ENCODE measurements around the gene CYP4A22.
"Not testable (repeated sequence)": the region's sequence is repeated elsewhere in the genome, so short reads cannot be mapped to it uniquely, and the experiment has no call there.

The CYP4A22 gene

DNA sequence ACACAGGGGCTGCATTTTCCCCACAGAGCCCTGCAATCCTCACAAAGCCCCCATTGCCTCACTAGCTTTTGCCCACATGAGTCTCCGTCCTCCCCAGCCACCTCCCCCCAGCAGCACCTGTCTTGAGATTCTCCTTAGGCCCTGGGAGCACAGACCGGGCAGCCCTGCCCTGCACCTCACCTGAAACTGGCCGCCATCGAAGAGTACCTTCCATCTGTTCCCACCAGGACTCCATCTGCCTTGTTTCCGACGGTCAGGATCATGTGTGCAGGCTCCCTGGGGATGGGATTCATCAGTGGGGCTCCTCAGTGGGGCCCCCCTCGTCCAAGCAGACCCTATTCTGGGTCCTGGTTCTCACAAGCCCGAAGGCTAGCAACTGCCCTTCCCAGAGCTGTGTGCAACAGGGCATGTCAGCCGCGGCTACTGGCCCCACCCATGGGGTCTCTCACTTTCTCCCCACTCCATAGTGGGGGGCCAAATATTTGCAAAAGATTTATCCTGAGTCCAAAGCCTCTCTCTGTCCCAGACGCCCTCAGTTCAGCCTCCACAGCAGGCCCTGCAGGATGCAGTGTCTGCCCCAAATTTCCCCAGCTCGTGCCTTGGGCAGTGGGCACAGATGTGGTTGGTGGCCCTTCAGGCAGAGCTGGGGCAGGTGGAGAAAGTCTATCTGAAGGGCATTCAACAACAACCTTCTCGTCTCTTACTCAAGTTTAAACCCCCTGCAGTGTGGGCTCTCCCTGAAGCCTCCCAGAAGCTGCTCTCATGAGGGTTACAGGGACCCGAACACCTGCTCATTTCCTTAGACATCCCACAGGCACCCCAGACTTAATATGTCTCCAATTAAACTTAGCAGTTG lies 47.8 kb downstream of the CYP4A22 start:
- no peak for DNase-seq (ENCODE audit: low spot score)

GRCh38 chr1:47186267-47187185 lies 49.3 kb downstream of the CYP4A22 start:
- DNase-seq (ENCODE audit: low spot score) = no peak

- no peak for DNase-seq (ENCODE audit: low spot score)
Observed at GRCh38 chr1:47187231-47187925, 50.1 kb downstream of the CYP4A22 start.

- DNase-seq (ENCODE audit: low spot score) = no peak
Observed at GRCh38 chr1:47187926-47188250, 50.6 kb downstream of the CYP4A22 start.

GRCh38 chr1:47188791-47189785 lies 51.8 kb downstream of the CYP4A22 start:
- no peak for DNase-seq (ENCODE audit: low spot score)

GRCh38 chr1:47189844-47190508 lies 52.7 kb downstream of the CYP4A22 start, which contains the start of gene PDZK1IP1:
Gene PDZK1IP1, minus strand, starts transcription at chr1:47190036. Its CDS starts 104 bp downstream, at chr1:47189932.
- DNase-seq (ENCODE audit: low spot score) = no peak

GRCh38 chr1:47190509-47190855 lies 53.2 kb downstream of the CYP4A22 start:
- DNase-seq (ENCODE audit: low spot score) = no peak

DNA sequence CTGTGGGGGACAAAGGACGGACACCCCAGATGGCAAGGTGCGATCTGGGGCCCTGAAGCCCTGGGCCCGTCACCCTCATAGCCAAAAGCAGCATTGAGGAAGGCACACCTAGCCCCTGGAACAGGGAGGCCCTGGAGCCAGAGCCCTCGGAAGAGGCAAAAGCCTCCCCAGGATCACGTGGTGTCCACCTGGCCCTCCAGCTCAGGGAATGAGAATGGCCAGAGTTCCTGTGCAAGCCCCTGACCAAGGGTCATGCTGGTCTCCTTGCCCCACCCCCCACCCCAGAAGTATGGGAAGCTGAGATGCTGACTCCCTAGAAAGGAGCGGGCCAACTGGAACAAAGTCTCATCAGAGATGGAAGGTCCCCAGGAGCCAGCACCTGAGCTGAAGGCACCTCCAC lies 53.6 kb downstream of the CYP4A22 start:
- no peak for DNase-seq (ENCODE audit: low spot score)

DNA sequence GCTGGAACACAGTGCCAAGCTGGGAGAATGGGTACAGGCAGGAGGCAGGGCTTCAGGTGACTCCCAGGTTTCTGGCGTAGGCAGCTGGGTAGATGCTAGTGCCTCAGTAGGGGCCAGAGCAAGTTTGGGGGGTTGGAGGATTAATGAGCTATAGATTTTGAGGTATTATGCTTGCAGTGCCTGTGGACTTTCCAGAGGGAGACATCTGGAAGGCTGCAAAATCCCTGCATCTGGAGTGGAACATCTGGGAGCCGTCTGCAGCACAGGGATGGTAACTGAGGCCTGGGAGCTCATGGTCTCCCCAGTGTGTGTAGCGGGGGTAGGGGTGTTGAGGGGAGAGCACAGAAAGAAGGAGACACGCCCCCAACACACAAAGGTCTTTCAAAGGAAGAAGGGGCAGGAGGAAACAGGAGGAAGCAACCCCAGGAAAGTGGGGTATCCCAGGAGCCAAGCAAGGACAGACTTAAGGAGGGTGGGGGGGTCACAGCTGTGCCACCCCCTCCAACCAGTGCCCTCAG lies 54.8 kb downstream of the CYP4A22 start:
- DNase-seq (ENCODE audit: low spot score) = no peak

DNA sequence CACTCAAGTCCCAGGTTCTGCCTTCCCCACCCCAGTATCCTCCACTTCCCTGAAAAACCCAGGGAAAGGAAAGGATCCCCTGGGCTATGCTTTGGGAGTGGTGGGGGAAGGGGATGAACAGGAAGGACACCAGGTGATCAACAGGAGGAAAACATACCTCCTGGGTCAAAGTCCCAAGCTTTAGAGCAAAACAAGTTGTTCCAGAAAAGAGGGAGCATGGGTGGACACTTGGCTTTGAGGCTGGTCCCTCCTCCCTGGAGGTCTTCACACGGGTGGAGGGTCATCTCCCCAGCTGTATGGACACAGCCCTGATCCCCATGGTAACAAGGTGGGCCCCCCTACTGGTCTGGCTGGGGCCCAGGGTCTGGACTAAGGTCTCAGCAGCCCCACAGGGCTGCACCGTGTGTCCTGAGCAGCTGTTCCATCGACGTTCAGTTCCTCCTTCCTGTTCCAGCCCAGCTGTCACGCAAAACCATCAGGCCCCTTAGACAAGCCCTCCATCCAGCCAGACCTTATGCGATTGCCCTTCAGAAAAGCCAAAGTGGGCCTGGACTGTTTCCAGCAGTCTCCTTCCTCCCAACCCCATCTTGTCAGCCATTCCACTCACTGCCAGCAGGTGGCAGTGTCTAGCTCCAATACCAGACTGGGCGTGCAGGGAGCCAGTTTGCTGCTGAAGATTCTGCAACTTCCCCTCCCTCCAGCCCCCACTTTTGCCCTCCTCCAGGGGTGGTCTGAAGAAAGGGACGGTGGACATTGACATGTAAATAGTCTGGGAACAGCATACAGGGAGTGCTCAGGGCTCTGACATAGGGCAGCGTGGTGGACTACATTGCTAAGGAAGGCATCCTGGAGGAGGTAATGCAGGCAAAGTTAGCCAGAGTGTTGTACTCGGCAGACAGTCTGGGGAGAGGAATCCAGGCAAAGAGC lies 55.5 kb downstream of the CYP4A22 start:
- DNase-seq (ENCODE audit: low spot score) = peak; percentile 34

GRCh38 chr1:47193496-47193895 lies 56.3 kb downstream of the CYP4A22 start:
- not testable (repeated sequence) for DNase-seq (ENCODE audit: low spot score)

- no peak for DNase-seq (ENCODE audit: low spot score)
Observed at GRCh38 chr1:47194311-47194710, 57.1 kb downstream of the CYP4A22 start.

DNA sequence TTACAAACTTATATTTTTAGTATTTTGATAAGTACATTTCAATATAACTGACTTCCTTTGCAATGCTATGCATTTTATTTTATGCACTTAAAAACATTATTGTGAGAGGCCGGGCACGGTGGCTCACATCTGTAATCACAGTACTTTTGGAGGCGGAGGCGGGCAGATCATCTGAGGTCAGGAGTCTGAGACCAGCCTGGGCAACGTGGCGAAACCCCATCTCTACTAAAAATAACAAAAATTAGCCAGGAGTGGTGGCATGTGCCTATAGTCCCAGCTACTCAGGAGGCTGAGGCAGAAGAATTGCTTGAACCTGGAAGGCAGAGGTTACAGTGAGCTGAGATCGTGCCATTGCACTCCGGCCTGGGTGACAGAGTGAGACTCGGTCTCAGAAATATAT lies 58.7 kb downstream of the CYP4A22 start:
- not testable (repeated sequence) for DNase-seq (ENCODE audit: low spot score)

DNA sequence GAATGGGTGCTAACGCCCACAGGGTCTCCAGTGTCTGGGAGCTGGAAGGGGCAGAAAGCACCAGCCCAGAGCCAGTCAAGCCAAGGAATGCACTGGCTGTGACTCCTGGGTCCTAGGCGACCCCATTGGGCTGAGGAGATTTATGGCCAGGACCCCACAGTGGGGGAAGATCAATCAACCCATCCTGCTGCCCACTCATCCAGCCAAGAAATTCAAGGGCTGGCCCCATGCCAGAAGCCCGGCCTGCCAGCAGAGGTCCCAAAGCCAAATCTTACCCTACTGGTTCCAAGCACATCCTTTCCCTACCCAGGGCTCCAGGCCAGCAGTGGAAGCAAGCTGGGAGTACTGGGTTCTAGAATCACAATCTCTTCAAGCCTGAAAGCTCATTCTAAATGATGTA lies 59.4 kb downstream of the CYP4A22 start:
- DNase-seq (ENCODE audit: low spot score) = no peak

GRCh38 chr1:47198214-47198613 lies 61.0 kb downstream of the CYP4A22 start:
- no peak for DNase-seq (ENCODE audit: low spot score)

Data from putamen (tissue), 1 donor.